Activated T-helper 2 cell treated with anti-CD3 and anti-CD28 coated beads, Interferon-gamma antibody, Interleukin-2, Interleukin-4, amounts not matched to agents 10 μg/mL and 5 μg/mL and 100 μg/mL, durations not matched to agents 14 hours and 24 hours and 36 hours (primary cell): ENCODE results near the gene LDB2. TPM values are rescaled to one million over a fixed set of nuclear protein-coding genes. Genes with fewer than 3 reads are reported as not detected.

Source experiments
- DNase-seq: peaks from one replicate; pipeline ENCODE4 v3.0.0; 2021; ENCODE audit warnings: low spot score
- H3K27ac Mint-ChIP-seq: one replicate; pipeline ENCODE4 v1.8.0; 2021; ENCODE audit warnings: mixed read lengths
- H3K27me3 Mint-ChIP-seq: one replicate; pipeline ENCODE4 v1.8.0; 2021; ENCODE audit warnings: low read depth, mixed read lengths
- H3K36me3 Mint-ChIP-seq: one replicate; pipeline ENCODE4 v1.8.0; 2021; ENCODE audit warnings: low read depth, mixed read lengths
- H3K4me1 Mint-ChIP-seq: one replicate; pipeline ENCODE4 v1.8.0; 2021; ENCODE audit warnings: low read depth, mixed read lengths
- H3K4me3 Mint-ChIP-seq: one replicate; pipeline ENCODE4 v1.8.0; 2021; ENCODE audit warnings: low read depth, mild to moderate bottlenecking, moderate library complexity, mixed read lengths
- H3K9me3 Mint-ChIP-seq: one replicate; pipeline ENCODE4 v1.8.0; 2021; ENCODE audit warnings: mixed read lengths
- intact Hi-C: fragments of 100-400 bp; cut with micrococcal nuclease; formaldehyde crosslinking; loops from one replicate; pipeline ENCODE4 v1.15.1; 2023
- total RNA-seq: library from RNA; stranded (reverse); gene quantifications from 2 replicates; pipeline ENCODE4 v1.2.3, GENCODE V29; 2022

The LDB2 gene
- total RNA-seq, 1 donor from 2014 or later, result not detected

DNA sequence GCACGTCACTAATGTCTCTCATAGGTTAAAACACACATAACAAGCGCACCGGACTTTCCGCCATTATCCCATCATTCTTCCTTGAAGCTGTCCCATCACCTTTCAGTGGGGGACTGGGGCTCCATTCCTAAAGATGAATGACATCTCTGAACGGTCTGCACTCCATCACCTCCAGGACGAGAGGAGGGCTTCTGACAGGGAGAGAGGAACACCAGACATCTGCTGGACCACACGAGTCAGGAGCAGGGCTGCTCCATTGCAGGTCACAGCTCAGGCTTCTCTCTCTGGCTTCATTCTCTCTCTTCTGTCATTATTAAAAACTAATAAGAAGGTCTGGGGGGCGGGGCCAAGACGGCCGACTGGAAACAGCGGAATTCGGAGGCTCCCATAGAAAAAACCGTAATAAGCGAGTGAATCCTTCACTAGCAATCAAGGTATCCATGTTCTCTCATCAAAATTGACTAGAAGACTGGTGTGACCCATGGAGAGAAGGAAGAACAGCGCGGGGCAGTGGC lies 289.8 kb downstream of the LDB2 start:
- Mint-ChIP-seq H3K36me3 (no peaks in the 10 kb centered on the region), H3K27ac (no peak overlapping the region), H3K4me3 (no peak overlapping the region), H3K4me1 (no peaks in the 10 kb centered on the region), H3K9me3 (peaks cover 6% of the 10 kb centered on the region), H3K27me3 (no peaks in the 10 kb centered on the region)
- intact Hi-C loops, result no loop called here
- DNase-seq, result no peak

DNA sequence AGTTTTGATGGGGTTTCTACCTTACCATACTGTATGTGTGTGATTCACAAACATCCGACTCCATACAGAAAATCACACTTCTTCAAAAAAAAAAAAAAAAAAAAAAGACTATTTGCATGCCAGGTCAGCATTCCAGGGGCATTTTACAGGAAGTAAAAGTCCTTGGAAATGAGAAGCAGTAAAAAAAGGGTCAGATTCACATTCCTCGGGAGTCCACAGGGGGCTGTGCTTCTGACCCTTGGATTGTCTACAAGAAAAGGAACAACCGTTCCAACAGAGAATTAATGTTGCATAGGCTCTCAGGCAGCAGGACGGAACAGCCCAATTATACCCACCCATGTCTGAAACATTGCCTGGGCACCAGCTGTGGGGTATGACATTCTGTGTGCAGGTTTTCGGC lies 290.3 kb downstream of the LDB2 start:
- H3K4me1 Mint-ChIP-seq, result no peaks in the 10 kb centered on the region
- H3K27ac Mint-ChIP-seq, result no peak overlapping the region
- DNase-seq, result no peak
- H3K4me3 Mint-ChIP-seq, result no peak overlapping the region
- H3K36me3 Mint-ChIP-seq, result no peaks in the 10 kb centered on the region
- peaks cover 6% of the 10 kb centered on the region for H3K9me3 Mint-ChIP-seq
- intact Hi-C loops, result no loop called here
- no peaks in the 10 kb centered on the region for H3K27me3 Mint-ChIP-seq

DNA sequence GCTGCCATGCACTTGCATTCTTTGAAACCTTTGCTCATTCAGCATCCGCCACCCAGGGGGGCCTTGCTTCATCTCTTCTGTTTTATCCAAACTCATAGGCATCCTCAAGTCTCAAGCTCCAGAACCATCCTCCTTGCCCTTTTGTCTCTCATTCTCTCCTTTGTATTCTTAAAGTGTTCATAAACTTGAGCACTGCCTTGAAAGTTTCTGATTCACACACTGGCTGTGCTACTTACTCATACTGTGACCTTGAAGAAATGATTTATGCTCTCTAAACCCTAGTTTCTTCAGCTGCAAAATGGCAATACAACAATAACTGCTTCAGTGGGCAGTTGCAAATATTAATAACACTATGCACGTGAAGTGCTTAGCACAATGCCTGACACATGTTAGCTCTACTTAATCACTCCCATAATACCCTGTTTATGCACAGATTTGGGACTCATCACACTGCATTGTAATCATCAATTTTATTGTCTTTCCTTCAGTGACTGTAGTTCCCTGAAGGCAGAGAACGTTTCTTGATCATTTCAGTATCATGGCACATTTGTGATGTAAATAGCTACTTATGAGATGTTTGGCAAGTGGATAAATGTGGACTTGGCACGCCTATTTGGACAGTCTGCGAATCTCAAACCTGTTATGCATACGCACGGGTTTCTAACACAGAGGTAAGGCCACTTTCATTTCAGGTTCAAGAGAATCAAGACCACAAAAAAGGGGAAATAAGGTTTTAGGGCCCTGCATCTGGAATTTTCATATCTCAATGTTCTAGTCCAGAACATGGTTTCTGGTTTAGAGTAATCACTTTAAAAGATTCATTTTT lies 291.0 kb downstream of the LDB2 start:
- Mint-ChIP-seq H3K27me3 (no peaks in the 10 kb centered on the region), H3K27ac (no peak overlapping the region), H3K4me3 (no peak overlapping the region), H3K9me3 (peaks cover 6% of the 10 kb centered on the region), H3K36me3 (no peaks in the 10 kb centered on the region), H3K4me1 (no peaks in the 10 kb centered on the region)
- intact Hi-C loops, result no loop called here
- DNase-seq, result no peak

DNA sequence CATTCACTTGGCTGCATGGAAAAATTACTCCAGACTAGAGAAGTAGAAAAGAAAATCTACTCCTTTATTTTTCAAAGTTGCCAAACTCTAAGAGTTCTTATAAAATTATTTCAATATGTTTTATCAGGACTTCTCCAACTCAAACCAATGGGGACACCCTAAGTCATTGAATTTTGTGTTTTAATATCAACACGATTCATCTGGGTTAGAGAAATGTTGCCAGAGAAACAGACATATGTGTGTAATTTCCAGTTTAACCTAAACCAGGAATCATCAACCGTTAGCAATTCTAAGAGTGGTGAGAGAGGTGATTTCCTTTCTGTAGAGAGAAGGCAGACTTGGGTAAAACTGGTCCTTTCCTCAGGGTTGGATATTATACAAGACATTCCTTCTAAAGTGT lies 291.8 kb downstream of the LDB2 start:
- H3K27me3 Mint-ChIP-seq, result no peaks in the 10 kb centered on the region
- H3K27ac Mint-ChIP-seq, result no peak overlapping the region
- H3K4me1 Mint-ChIP-seq, result no peaks in the 10 kb centered on the region
- no peak for DNase-seq
- intact Hi-C loops, result no loop called here
- no peak overlapping the region for H3K4me3 Mint-ChIP-seq
- peaks cover 6% of the 10 kb centered on the region for H3K9me3 Mint-ChIP-seq
- no peaks in the 10 kb centered on the region for H3K36me3 Mint-ChIP-seq

DNA sequence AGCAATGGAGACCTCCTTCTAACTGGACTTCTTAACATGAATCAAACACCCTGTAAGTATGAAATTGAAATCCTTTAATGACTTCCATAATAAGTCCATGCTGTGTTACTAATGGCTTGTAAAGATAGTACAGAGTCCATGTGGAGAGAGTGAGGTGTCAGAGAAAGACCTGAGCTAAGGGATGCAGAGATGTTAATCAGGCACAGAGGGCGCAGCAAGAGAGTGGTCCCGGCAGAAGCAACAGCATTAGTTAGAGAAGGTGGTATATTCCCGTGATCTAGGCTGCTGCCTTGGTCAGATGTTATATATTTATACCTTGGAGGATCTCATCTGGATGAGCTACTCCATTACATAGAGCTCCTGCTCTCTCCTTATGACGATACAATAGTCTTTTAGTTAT lies 295.3 kb downstream of the LDB2 start:
- Mint-ChIP-seq H3K4me3 (no peak overlapping the region), H3K9me3 (no peaks in the 10 kb centered on the region), H3K36me3 (no peaks in the 10 kb centered on the region), H3K27ac (no peak overlapping the region), H3K4me1 (no peaks in the 10 kb centered on the region), H3K27me3 (no peaks in the 10 kb centered on the region)
- DNase-seq, result no peak
- intact Hi-C loops, result no loop called here

DNA sequence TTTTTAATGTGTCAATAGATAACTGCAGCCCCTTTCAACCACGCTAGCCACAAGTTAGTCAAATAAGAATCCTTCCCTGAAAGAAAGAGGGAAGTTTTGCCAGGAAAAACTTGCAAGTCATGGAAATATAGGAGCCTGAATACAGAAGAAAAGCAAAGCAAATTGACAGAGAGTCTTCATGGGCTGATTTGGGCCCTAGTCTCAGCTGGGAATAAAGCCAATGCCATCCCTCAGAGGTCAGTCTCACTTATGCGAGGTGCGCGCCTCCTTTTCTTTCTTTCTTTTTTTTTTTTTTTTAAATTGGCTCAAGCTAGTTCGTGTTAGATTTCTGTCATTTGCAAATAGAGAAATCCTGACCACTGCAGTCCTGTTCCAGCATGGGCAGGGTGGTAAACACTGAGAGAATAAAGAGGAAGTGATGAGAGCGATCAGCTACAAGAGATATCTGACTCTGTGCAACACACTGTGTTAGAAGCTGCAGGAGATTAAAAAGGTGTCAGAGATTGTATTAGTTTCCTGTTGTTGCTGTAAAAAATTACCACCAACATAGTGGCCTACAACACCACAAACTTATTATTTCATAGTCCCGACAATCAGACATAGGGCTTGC lies 299.7 kb downstream of the LDB2 start:
- Mint-ChIP-seq H3K27me3 (no peaks in the 10 kb centered on the region), H3K27ac (no peak overlapping the region), H3K36me3 (no peaks in the 10 kb centered on the region), H3K4me3 (no peak overlapping the region), H3K9me3 (no peaks in the 10 kb centered on the region), H3K4me1 (no peaks in the 10 kb centered on the region)
- intact Hi-C loops, result no loop called here
- no peak for DNase-seq

DNA sequence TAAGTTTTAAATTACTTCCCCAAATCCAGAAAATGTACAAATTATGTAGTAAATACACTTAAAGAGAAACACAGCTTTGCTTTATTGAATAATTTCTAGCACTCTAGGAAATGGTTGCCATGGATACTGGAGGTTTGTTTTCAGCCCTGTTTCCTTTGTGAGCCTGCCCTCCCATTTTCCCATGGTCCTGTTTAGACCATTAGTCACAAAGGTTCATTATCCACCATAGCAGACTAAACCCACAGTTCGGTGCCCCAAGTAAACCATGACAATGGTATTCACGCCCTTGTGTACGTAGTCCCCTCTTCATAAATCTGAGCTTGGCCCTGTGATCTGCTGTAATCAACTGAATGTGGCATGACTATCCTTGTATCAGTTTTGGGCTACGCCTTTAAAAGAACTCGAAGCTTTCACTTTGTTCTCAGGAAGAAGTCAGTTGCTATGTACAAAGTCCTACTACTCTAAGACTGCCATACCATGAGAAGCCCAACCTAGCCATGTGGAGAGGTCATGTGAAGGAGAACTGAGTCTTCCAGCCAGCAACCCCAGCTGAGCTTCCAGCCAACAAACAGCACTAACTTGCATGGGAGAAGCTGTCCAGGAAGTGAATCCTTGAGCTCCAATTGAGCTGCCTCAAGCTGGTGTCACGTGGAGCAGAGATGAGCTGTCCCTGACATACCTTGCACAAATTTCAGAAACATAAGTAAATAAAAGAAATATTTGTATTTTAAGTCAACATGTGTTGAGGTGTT lies 300.4 kb downstream of the LDB2 start:
- Mint-ChIP-seq H3K36me3 (no peaks in the 10 kb centered on the region), H3K27ac (no peak overlapping the region), H3K9me3 (no peaks in the 10 kb centered on the region), H3K4me1 (no peaks in the 10 kb centered on the region), H3K4me3 (no peak overlapping the region), H3K27me3 (no peaks in the 10 kb centered on the region)
- no peak for DNase-seq
- intact Hi-C loops, result no loop called here

DNA sequence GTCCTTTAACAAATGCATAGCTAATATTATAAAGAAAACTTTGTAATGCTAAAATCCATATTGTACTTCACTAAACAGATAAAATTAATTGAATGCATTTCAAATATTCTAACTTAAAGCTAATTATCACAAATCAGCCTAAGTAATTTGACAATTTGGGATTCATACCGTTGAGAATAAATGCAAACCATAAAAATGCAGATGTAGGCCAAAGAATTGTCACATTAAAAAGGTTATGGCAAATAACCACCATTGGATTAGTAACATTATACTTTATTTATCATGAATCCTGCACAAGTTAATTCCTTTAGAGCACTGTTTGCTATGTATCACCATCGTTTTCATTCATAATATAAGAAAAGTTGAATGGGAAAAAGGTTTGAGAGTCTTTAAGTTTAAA lies 301.0 kb downstream of the LDB2 start:
- intact Hi-C loops, result no loop called here
- H3K4me3 Mint-ChIP-seq, result no peak overlapping the region
- no peak overlapping the region for H3K27ac Mint-ChIP-seq
- no peaks in the 10 kb centered on the region for H3K27me3 Mint-ChIP-seq
- no peaks in the 10 kb centered on the region for H3K9me3 Mint-ChIP-seq
- no peak for DNase-seq
- no peaks in the 10 kb centered on the region for H3K4me1 Mint-ChIP-seq
- no peaks in the 10 kb centered on the region for H3K36me3 Mint-ChIP-seq

DNA sequence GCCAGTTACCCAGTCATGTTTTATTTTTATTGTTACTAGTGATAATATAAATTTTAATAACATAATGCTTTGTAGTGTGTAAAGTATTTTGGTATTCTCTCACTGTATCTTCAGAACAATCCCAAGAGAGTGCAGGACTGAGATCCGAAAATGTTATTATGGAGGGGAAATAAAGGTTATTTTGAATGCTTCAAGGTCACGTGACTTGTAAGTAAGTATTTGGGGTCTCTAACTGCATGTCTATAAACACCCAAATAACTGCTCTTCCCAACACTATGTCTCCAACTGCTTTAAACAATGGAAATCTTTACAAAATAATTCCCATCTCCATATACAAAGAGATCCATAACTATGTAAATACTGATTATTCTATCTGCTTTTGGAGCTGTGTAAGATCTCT lies 302.2 kb downstream of the LDB2 start:
- H3K36me3 Mint-ChIP-seq, result no peaks in the 10 kb centered on the region
- no peak for DNase-seq
- H3K27me3 Mint-ChIP-seq, result no peaks in the 10 kb centered on the region
- no peaks in the 10 kb centered on the region for H3K4me1 Mint-ChIP-seq
- intact Hi-C loops, result no loop called here
- no peak overlapping the region for H3K4me3 Mint-ChIP-seq
- no peaks in the 10 kb centered on the region for H3K9me3 Mint-ChIP-seq
- H3K27ac Mint-ChIP-seq, result no peak overlapping the region

DNA sequence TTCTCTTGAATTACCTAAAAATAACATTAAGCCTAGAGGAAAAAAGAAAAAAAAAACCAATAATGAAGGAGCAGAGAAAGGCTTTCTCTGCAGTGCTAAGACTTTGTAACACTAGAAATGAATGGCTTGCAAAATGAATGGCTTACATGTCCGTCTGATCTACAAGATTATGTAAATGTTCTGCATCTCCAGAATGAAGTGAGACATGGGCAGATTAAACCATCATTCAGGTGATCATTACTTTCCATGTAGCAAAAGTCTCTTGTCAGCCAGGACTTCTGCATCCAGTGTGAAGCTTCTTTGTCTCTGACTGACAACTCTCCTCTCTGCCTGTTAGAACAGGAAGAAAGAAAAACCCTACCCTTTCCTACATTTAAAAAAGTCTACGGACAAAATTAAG lies 304.3 kb downstream of the LDB2 start:
- Mint-ChIP-seq H3K27me3 (no peaks in the 10 kb centered on the region), H3K9me3 (no peaks in the 10 kb centered on the region), H3K36me3 (no peaks in the 10 kb centered on the region), H3K4me1 (no peaks in the 10 kb centered on the region), H3K27ac (no peak overlapping the region), H3K4me3 (no peak overlapping the region)
- DNase-seq, result no peak
- intact Hi-C loops, result no loop called here

DNA sequence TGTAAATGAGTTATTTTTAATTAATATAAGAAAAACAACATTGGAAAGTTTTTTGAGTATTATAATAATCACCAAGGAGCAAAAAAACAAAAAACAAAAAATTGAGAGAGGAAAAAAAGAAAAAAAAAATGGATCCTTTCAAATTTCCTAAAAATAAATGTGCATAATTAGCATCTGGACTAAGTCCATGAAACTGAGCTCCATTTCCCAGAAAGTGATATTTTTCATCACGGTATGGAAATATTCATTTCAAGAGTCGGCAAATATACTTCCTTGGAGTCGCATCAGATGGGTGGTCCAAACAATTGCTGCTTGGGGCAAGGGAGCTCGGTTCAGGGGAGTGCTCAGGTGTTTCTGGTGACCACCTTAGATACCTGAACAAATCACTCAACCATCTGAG lies 305.1 kb downstream of the LDB2 start:
- no peaks in the 10 kb centered on the region for H3K27me3 Mint-ChIP-seq
- intact Hi-C loops, result no loop called here
- H3K27ac Mint-ChIP-seq, result no peak overlapping the region
- H3K9me3 Mint-ChIP-seq, result no peaks in the 10 kb centered on the region
- DNase-seq, result no peak
- no peak overlapping the region for H3K4me3 Mint-ChIP-seq
- no peaks in the 10 kb centered on the region for H3K36me3 Mint-ChIP-seq
- no peaks in the 10 kb centered on the region for H3K4me1 Mint-ChIP-seq

DNA sequence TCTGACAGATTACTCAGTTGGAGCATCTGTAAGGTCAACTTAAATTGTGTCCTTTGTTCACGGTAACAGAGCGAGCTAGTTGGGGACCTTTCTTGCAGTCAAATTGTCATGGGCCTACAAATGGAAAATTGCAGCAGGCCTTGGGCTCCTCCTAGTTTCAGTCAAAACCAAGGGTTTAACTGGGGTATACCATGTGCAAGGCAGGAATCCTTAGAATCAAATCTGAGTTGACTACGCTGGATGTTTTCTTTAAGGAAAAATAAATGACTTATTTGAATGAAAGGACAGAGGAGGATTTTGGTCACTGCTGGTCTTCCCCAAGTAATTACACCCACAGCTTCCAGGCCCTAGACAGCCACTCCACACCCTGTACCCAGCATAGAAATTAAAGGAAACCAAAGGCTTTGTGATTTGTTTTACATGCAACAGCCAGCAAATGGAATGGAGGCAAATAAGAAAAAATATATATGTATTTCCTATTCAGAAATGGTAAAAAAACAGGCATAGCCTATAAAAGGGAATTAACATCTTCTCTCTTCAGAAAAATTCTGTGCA lies 307.1 kb downstream of the LDB2 start:
- H3K4me3 Mint-ChIP-seq, result no peak overlapping the region
- H3K27ac Mint-ChIP-seq, result no peak overlapping the region
- H3K4me1 Mint-ChIP-seq, result no peaks in the 10 kb centered on the region
- intact Hi-C loops, result no loop called here
- no peaks in the 10 kb centered on the region for H3K36me3 Mint-ChIP-seq
- H3K9me3 Mint-ChIP-seq, result no peaks in the 10 kb centered on the region
- H3K27me3 Mint-ChIP-seq, result no peaks in the 10 kb centered on the region
- DNase-seq, result no peak

DNA sequence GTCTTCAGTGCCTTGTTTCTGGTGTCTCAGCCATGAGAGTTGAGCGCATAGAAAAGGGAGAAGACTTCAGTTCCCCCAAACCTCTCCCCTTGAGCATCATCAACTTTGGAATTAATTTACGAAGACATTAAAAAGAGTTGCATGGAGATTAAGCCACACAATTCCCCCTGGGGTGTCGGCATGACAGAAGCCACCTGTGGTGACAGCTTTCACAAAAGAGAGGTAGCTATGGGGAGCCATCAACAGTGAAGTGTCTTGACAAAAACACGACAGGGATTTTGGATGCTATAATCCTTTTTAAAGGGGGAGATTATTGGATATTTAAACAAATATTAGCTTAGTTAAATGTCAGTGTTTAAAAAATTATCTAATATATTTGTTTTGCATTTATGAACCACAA lies 307.6 kb downstream of the LDB2 start:
- Mint-ChIP-seq H3K4me3 (no peak overlapping the region), H3K9me3 (no peaks in the 10 kb centered on the region), H3K27me3 (no peaks in the 10 kb centered on the region), H3K4me1 (no peaks in the 10 kb centered on the region), H3K36me3 (no peaks in the 10 kb centered on the region), H3K27ac (no peak overlapping the region)
- intact Hi-C loops, result no loop called here
- no peak for DNase-seq
